NCI-H2107 treated with DMSO at 0.1 percent for 48 hours (cell line): ENCODE measurements around the gene CSMD2.
"Not testable (repeated sequence)": the region's sequence is repeated elsewhere in the genome, so short reads cannot be mapped to it uniquely, and the experiment has no call there.

Experiments
- DNase-seq: peaks from one replicate; lab custom pipeline; 2025; ENCODE audit not compliant: unreplicated experiment; lab: John Stamatoyannopoulos, UW

The CSMD2 gene

DNA sequence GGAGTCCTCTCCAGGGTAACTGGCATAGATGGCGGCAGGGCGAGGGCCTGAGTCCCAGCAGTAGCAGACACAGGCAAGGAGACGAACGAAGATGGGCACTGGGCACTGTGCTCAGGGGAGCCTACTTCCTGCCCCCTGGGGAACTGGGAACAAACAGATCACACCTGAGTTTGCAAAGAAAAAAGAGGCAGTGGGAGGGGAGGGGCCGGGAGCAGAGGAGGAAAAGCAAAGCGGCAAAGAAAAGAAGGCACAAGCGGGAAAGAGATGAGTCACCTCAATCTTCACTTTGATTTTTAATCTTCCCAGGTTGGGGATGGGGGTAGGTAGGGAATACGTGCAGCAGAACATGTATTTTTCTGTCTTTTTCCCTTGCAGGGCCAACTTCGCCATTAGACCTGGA, 648.6 kb downstream of the CSMD2 start:
- no peak for DNase-seq

DNA sequence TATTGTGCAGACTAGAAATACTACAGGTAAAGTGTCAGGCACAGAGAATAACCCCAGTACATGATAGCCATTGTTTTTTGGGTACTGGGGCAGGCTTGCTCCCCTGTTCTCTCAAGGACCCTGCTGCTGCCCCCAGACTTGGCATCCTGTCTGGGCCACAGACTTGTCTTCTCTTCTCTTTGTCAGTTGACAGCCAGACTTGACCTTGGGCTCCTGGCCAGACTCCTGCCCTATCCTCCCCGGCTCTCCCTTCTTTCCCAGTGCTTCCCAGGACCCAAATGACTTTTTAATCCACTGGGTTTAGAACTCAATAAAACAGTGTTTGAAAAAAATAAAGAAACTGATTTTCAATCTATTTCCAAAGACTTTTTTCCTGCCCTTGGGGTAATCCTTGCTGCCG, 649.4 kb downstream of the CSMD2 start:
- no peak for DNase-seq

- DNase-seq: no peak
Observed at GRCh38 chr1:33515112-33515511, 649.9 kb downstream of the CSMD2 start.

GRCh38 chr1:33512226-33513011, 652.6 kb downstream of the CSMD2 start:
- no peak for DNase-seq

DNA sequence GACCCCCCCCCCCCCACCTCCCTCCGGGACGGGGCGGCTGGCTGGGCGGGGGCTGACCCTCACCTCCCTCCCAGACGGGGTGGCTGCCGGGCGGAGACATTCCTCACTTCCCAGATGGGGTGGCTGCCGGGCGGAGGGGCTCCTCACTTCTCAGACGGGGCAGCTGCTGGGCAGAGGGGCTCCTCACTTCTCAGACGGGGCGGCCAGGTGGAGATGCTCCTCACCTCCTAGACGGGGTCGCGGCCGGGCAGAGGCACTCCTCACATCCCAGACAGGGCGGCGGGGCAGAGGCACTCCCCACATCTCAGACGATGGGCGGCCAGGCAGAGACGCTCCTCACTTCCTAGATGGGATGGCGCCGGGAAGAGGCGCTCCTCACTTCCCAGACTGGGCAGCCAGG, 655.8 kb downstream of the CSMD2 start:
- not testable (repeated sequence) for DNase-seq

DNA sequence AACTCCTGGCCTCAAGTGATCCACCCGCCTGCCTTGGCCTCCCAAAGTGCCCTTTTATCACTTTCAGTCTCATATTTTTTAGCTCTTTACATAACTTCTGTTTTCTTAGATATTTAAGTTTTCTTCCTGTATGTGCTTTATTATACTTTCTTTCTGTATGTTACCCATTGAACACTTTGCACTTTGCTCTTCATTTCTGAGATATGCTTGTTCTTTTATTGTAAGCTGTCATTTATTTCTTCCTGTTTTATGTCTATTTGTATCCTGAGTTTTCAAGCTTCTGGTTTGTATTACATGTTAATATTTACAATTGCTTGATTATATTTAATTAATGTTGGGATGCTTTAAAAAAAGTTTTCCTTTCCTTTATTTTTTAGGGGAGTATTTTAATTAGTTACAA, 656.9 kb downstream of the CSMD2 start:
- no peak for DNase-seq

DNA sequence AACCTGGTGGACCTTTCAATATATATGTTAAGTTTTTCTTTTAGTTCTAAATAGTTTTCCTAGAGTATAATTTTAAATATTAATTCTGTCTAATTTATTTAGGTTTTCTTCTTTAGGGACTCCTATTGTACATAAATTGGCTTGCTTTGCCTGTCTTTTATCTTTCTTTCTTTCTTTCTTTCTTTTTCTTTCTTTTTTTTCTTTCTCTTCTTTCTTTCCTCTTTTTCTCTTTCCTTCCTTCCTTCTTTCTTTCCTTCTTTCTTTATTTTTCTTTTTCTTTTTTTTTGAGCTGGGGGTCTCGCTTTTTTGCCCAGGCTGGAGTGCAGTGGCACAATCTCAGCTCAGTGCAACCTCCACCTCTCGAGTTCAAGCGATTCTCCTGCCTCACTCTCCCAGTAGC, 657.4 kb downstream of the CSMD2 start:
- no peak for DNase-seq

- DNase-seq: no peak
Observed at GRCh38 chr1:33503506-33503905, 661.5 kb downstream of the CSMD2 start.

DNA sequence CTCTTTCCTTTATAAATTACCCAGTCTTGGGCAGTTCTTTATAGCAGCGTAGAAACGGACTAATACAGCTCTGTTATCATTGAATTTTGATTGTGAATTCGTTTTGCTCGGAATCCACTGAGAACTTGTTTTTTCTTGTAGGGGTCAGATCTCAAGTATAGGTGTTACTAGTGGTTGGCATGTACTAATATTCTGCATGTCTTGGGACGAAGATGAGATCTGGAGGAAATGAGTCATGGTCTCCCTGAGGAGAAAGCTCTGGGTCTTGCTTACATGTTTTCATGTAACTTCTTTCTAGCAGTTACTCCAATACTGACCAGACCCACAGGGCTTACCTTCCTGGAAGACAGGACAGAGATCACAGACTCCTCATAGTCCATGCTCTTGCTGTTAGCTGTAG, 662.3 kb downstream of the CSMD2 start:
- DNase-seq: no peak

GRCh38 chr1:33501774-33502173, 663.3 kb downstream of the CSMD2 start:
- DNase-seq: no peak

DNA sequence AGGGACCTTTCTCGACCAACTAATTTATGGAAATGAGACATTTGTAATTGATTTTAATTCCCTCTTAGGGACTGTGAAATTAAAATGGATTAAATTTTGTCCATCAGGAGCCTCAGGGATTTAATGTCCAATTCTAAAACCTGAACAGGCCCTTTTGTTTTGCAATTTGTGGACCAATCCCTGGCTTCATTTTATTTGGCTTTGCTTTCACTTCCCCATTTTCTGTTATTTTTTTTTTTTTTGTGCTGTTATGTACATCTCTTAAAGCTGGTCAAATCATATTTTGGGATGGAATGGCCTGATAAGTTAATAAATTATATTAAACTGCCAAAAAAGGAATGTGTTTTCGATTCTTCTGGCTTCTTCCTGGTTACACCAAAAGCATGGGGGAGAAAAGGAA, 663.7 kb downstream of the CSMD2 start:
- no peak for DNase-seq

DNA sequence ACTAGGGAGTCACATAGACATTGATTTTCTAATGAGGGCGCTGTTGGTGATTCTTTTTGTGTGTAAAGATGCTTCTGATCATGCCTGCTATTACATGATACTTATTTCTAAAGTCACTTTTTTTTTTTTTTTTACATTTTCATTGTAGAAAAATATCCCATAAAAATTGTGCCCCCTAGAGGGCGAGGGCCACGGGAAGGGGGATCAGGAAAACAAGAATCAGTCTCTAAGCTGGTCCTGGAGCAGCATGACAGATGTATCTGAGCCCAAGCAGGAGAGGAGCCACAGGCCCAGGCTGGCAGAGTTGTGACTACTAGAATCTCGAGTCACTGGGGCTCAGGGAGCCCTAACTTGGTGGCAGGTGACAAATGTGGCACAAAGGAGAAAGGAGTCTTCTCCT, 664.5 kb downstream of the CSMD2 start:
- no peak for DNase-seq

DNA sequence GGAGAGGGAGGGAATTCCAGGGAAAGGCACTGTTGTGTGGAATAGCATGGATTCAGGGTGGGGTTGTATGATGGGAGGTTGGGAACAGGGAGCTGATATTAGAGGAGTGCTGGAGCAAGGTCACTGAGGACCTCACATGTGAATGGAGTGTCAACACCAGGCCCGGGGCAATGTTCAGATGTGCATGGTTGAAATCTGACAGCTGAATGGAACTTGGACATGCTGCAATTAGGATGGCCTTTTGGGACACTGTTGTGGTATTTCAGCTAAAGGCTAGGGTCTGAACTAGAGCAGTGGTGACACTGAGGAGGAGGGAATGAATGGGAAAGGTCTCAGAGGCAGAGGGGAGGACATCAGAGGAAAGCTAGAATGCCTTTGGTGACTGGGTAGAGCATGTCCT, 667.6 kb downstream of the CSMD2 start:
- DNase-seq: no peak

DNA sequence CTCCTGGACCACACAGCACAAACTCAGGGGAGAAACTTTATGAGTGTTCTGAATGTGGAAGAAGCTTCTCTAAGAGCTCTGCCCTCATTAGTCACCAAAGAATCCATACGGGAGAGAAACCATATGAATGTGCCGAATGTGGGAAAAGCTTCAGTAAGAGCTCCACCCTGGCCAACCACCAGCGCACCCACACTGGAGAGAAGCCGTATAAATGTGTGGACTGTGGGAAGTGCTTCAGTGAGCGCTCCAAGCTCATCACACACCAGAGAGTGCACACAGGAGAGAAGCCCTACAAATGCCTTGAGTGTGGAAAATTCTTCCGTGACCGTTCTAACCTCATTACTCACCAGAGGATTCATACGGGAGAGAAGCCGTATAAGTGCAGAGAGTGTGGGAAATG, 670.1 kb downstream of the CSMD2 start:
- DNase-seq: no peak

- DNase-seq: no peak
Observed at GRCh38 chr1:33488624-33489023, 676.4 kb downstream of the CSMD2 start.

DNA sequence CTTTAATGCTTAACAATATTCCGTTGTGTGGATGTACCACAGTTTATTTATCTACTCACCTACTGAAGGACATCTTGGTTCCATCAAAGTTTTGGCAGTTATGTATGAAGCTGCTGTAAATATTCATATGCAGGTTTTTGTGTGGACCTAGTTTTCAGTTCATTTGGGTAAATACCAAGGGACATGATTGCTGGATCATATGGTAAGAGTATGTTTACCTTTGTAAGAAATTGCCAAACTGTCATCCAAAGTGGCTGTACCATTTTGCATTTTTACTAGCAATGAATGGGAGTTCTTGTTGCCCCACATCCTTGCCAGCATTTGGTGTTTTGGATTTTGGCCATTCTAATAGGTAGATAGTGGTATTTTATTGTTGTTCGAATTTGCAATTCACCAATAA, 682.6 kb downstream of the CSMD2 start:
- no peak for DNase-seq

DNA sequence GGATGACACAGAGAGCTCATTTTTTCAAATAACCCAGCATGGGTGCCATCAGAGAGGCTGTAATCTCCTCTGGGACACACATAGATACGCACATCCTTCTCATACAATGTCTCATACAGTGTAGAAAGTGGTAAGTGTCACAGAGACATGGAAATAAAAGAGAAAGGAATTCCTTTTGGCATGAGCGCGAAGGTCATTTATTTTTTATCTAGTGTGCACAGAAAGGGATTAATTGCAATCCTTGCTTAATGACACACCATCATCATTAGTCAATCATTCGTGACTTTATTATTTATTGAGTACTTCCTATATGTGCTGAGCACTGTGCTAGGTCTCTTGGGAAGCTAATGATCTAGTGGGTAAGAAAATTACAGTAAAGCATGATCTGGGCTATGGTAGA, 687.6 kb downstream of the CSMD2 start:
- no peak for DNase-seq

- no peak for DNase-seq
Observed at GRCh38 chr1:33473900-33474299, 691.1 kb downstream of the CSMD2 start.

- peak; percentile 99 for DNase-seq
Observed at GRCh38 chr1:33472269-33472980, 692.6 kb downstream of the CSMD2 start, which contains the start of gene ZSCAN20. ZSCAN20 (plus strand) TSS chr1:33472645; CDS start chr1:33479289, 6,644 bp downstream.

GRCh38 chr1:33471416-33471815, 693.6 kb downstream of the CSMD2 start:
- no peak for DNase-seq

- DNase-seq: peak; percentile 95
Observed at GRCh38 chr1:33470495-33471012, 694.5 kb downstream of the CSMD2 start.

GRCh38 chr1:33469691-33470090, 695.3 kb downstream of the CSMD2 start:
- DNase-seq: no peak
